K562 (cell line): ENCODE data around the gene GUK1. TPM values are rescaled to one million over a fixed set of nuclear protein-coding genes. Genes with fewer than 3 reads are reported as not detected.

ENCODE experiments used
- ATAC-seq: fragments of 200-7000 bp; cut with Tn5 transposase; 3 replicates; pipeline ENCODE4 v1.9.1; 2020; ENCODE audit warnings: moderate library complexity
- BruUV-seq: library from RNA; stranded (reverse); fragments of 400-500 nt; replicated peaks from 2 replicates; lab custom pipeline; 2021; lab: Mats Ljungman, UMichigan
- CTCF ChIA-PET: fragments of 300-600 bp; formaldehyde crosslinking; extraction: SDS; loops from one replicate; lab custom pipeline; 2021; ENCODE audit warnings: low intra/inter-chr PET ratio; lab: Yijun Ruan, JAX
- POLR2A ChIA-PET: fragments of 300-600, 350-650 bp; sonication (Branson Sonifier 250); formaldehyde crosslinking; extraction: SDS; loops from one replicate; lab custom pipeline; 2021; ENCODE audit warnings: antibody characterized with exemption, inconsistent platforms; lab: Yijun Ruan, JAX
- DNase-seq, 4 experiments: peaks; one replicate each; pipeline versions ENCODE4 v3.0.0 to v3.0.0-alpha.2; 2011 to 2018; ENCODE audit warnings: low spot score in 3 of 4, mixed read lengths in 3 of 4; ENCODE audit errors: extremely low read depth in 1 of 4
- FAIRE-seq: peaks from 2 replicates; lab custom pipeline; 2011; peaks lifted over from hg19 to GRCh38; lab: Jason Lieb, UNC
- H2AFZ ChIP-seq: 2 replicates; pipeline ENCODE4 v1.6.0; 2011; ENCODE audit warnings: low read depth, low read length, control low read depth, inconsistent platforms
- H3K27ac ChIP-seq: fragments of 200-600 bp; 3 replicates; pipeline ENCODE4 v1.8.0; 2011; ENCODE audit warnings: low read depth, mild to moderate bottlenecking, control low read depth, inconsistent platforms, low read length, moderate library complexity, mixed read lengths; ENCODE audit errors: extremely low read depth
- H3K27me3 ChIP-seq, 2 experiments: fragments of 300-600 bp in 1 of 2; 2 replicates in 1 of 2; 3 replicates in 1 of 2; pipeline versions ENCODE4 v1.6.0 to v1.8.0; 2011; ENCODE audit warnings: inconsistent platforms in 2 of 2, low read length in 2 of 2, mild to moderate bottlenecking in 1 of 2, mixed read lengths in 1 of 2, moderate library complexity in 1 of 2; ENCODE audit not compliant: control insufficient read depth in 2 of 2, insufficient read depth in 2 of 2
- H3K36me3 ChIP-seq: fragments of 300-600 bp; 3 replicates; pipeline ENCODE4 v1.8.0; 2011; ENCODE audit warnings: mild to moderate bottlenecking, low read length, inconsistent platforms; ENCODE audit not compliant: control insufficient read depth, insufficient read depth
- H3K4me1 ChIP-seq, 2 experiments: fragments of 200-600 bp in 1 of 2; replicated peaks in 1 of 2; 2 replicates in 1 of 2; 3 replicates in 1 of 2; pipeline versions ENCODE4 v1.5.1 to v1.8.0; 2011; ENCODE audit warnings: inconsistent platforms in 2 of 2, low read length in 2 of 2, mild to moderate bottlenecking in 1 of 2, mixed read lengths in 1 of 2, moderate library complexity in 1 of 2; ENCODE audit not compliant: control insufficient read depth in 2 of 2, insufficient read depth in 2 of 2
- H3K4me2 ChIP-seq: 2 replicates; pipeline ENCODE4 v1.6.1; 2011; ENCODE audit warnings: low read length, control low read depth, inconsistent platforms, mixed read lengths; ENCODE audit not compliant: insufficient read depth
- H3K4me3 ChIP-seq: fragments of 200-600 bp; sonication (generic), shearing (Covaris generic); 2 replicates; pipeline ENCODE4 v1.5.1; 2016; ENCODE audit warnings: control low read depth, inconsistent platforms
- H3K79me2 ChIP-seq: fragments of 200-600 bp; 3 replicates; pipeline ENCODE4 v1.8.0; 2011; ENCODE audit warnings: low read length, inconsistent platforms; ENCODE audit not compliant: control insufficient read depth, insufficient read depth
- H3K9ac ChIP-seq, 2 experiments: 2 replicates each; pipeline versions ENCODE4 v1.6.0 to v1.6.1; 2011; ENCODE audit warnings: low read depth in 2 of 2, low read length in 2 of 2, control low read depth in 1 of 2, inconsistent platforms in 1 of 2, mild to moderate bottlenecking in 1 of 2, mixed read lengths in 1 of 2; ENCODE audit not compliant: insufficient read depth in 1 of 2
- H3K9me1 ChIP-seq: one replicate; pipeline ENCODE4 v1.6.0; 2011; ENCODE audit warnings: inconsistent platforms, mild to moderate bottlenecking, low read length, moderate library complexity; ENCODE audit not compliant: control insufficient read depth, insufficient read depth
- H3K9me3 ChIP-seq: replicated peaks from 2 replicates; pipeline ENCODE4 v1.5.1; 2011; ENCODE audit warnings: low read depth, low read length, inconsistent platforms; ENCODE audit not compliant: control insufficient read depth, insufficient read depth
- H4K20me1 ChIP-seq: replicated peaks from 2 replicates; pipeline ENCODE4 v1.6.1; 2011; ENCODE audit warnings: low read length, inconsistent platforms, mixed read lengths; ENCODE audit not compliant: control insufficient read depth, insufficient read depth
- CC2D1A ChIP-seq: fragments of 450-650 bp; IDR thresholded peaks from 2 replicates; pipeline ENCODE4 v1.6.1; 2017; ENCODE audit warnings: mild to moderate bottlenecking
- DMBX1 ChIP-seq: fragments of 250-450 bp; sonication (Bioruptor Pico); IDR thresholded peaks from 2 replicates; pipeline ENCODE4 v1.8.0; 2022; ENCODE audit warnings: inconsistent platforms, mild to moderate bottlenecking, moderate library complexity, borderline replicate concordance
- ELK1 ChIP-seq: sonication (generic); formaldehyde crosslinking; IDR thresholded peaks from 2 replicates; pipeline ENCODE4 v1.8.1; 2022; ENCODE audit warnings: missing genetic modification reagents
- ETS1 ChIP-seq: conservative IDR thresholded peaks from 2 replicates; pipeline ENCODE4 v1.6.1; 2011; ENCODE audit warnings: low read depth, mild to moderate bottlenecking, low read length; ENCODE audit not compliant: control insufficient read depth
- KLF1 ChIP-seq: fragments of 450-650 bp; IDR thresholded peaks from 2 replicates; pipeline ENCODE4 v1.6.1; 2016; ENCODE audit warnings: missing genetic modification characterization, missing compliant biosample characterization
- RBM39 ChIP-seq: fragments of 200-400 bp; formaldehyde crosslinking; optimal IDR thresholded peaks from 2 replicates; pipeline ENCODE3; 2018; ENCODE audit warnings: low read depth, low read length
- SIN3A ChIP-seq, 2 experiments: fragments of 150-350 bp in 1 of 2; IDR thresholded peaks; 2 replicates each; pipeline ENCODE4 v1.6.1; 2011 to 2016; ENCODE audit warnings: borderline replicate concordance in 2 of 2, low read depth in 2 of 2, low read length in 2 of 2, mild to moderate bottlenecking in 2 of 2, moderate library complexity in 2 of 2; ENCODE audit not compliant: control insufficient read depth in 1 of 2
- THRA ChIP-seq: fragments of 450-650 bp; IDR thresholded peaks from 2 replicates; pipeline ENCODE4 v1.6.1; 2017; ENCODE audit warnings: mild to moderate bottlenecking, moderate library complexity
- ZBTB49 ChIP-seq: sonication (generic); formaldehyde crosslinking; IDR thresholded peaks from 2 replicates; pipeline ENCODE4 v1.8.0; 2022; ENCODE audit warnings: missing genetic modification reagents, mild to moderate bottlenecking, borderline replicate concordance
- ZBTB8A ChIP-seq: fragments of 450-650 bp; IDR thresholded peaks from 2 replicates; pipeline ENCODE4 v1.6.1; 2018; ENCODE audit warnings: mild to moderate bottlenecking, moderate library complexity; ENCODE audit not compliant: partially characterized antibody
- ZNF140 ChIP-seq: fragments of 250-450 bp; sonication (Bioruptor Pico); IDR thresholded peaks from 2 replicates; pipeline ENCODE4 v1.8.0; 2021; ENCODE audit warnings: moderate library complexity, mild to moderate bottlenecking, inconsistent platforms
- ZNF165 ChIP-seq: fragments of 250-450 bp; sonication (Bioruptor Pico); IDR thresholded peaks from 2 replicates; pipeline ENCODE4 v1.4.0; 2020; ENCODE audit warnings: borderline replicate concordance
- ZNF232 ChIP-seq: sonication (generic); formaldehyde crosslinking; IDR thresholded peaks from 2 replicates; pipeline ENCODE4 v1.8.0; 2022; ENCODE audit warnings: mild to moderate bottlenecking, missing genetic modification reagents
- ZNF668 ChIP-seq: fragments of 250-450 bp; sonication (Bioruptor Pico); IDR thresholded peaks from 2 replicates; pipeline ENCODE4 v1.8.0; 2022; ENCODE audit warnings: mild to moderate bottlenecking, inconsistent platforms
- WGBS: fragments of 100-300 bp; shearing (Covaris generic); methylation state at CpG from one replicate; pipeline ENCODE4 v1.1.6; 2016; ENCODE audit warnings: low coverage, mixed read lengths; ENCODE audit not compliant: insufficient coverage; ENCODE audit errors: missing lambda C conversion rate; 5-methylcytosine and 5-hydroxymethylcytosine counted together
- in situ Hi-C: fragments of 300-500 bp; cut with MboI; formaldehyde crosslinking; loops from 4 replicates; pipeline ENCODE4 v1.15.0; 2018; ENCODE audit warnings: inconsistent platforms, mixed read lengths
- intact Hi-C: fragments of 100-400 bp; cut with micrococcal nuclease; formaldehyde crosslinking; loops from 2 replicates; pipeline ENCODE4 v1.14.2; 2022
- polyA plus RNA-seq, 8 experiments: library from polyadenylated mRNA; depleted of rRNA in 4 of 8; stranded (reverse) in 5 of 8; unstranded in 3 of 8; fragments of >200 nt; fragmentation: Nextera tagmentation in 2 of 8; fragmentation: Illumina TruSeq in 1 of 8; extraction: Ambion mirVana in 2 of 8; extraction: Trizol in 1 of 8; gene quantifications; 2 replicates each; pipeline versions ENCODE4 v1.2.1 to v1.2.3, GENCODE V29; 2011 to 2014; ENCODE audit warnings: inconsistent platforms in 1 of 8, missing spikeins in 1 of 8
- total RNA-seq, 7 experiments: library from RNA; depleted of rRNA in 6 of 7; stranded (reverse); fragments of >200 nt in 6 of 7; fragmentation: Illumina TruSeq in 2 of 7; extraction: Trizol in 2 of 7; gene quantifications; 2 replicates each; pipeline versions ENCODE4 v1.2.1 to v1.2.3, GENCODE V29; 2011 to 2021; ENCODE audit warnings: low replicate concordance in 1 of 7

GUK1 gene
- total and polyA plus RNA-seq, 9 of the 15 experiments (the other 6 are each of a cell fraction or from before 2014, with no cell fraction given) = 7.0 to 331 (median 132) TPM

- DNase-seq = peak; percentile 62 to 82 (median 71)
- peak overlapping the region; percentile 82 for H2AFZ ChIP-seq
- H3K9me3 ChIP-seq = no peaks in the 10 kb centered on the region
- H3K27me3 ChIP-seq = no peaks in the 10 kb centered on the region
- H3K36me3 ChIP-seq = no peaks in the 10 kb centered on the region
- H3K9me1 ChIP-seq = peaks cover 12% of the 10 kb centered on the region
- no TSS peak for BruUV-seq
- peak overlapping the region; percentile 93 to 100 for H3K9ac ChIP-seq
- FAIRE-seq = peak; percentile 80
- 18% methylated on average over 18 of the region's 26 CpGs for WGBS
- ATAC-seq = peak; percentile 46
- ChIA-PET POLR2A (interaction anchor here (0.5 to 5.8 kb wide), 14 partner anchors 8 to 326 kb away, joined by 3 to 47 read pairs (median 3); partner anchors contain the start of gene GUK1), CTCF (interaction anchor here (0.6 kb wide), 1 partner anchor 1957 kb away, joined by 3 read pairs; no protein-coding TSS in a partner anchor)
- peaks cover 6% of the 10 kb centered on the region for H4K20me1 ChIP-seq
- H3K4me1 ChIP-seq = peaks cover 18 to 50% of the 10 kb centered on the region in 2 experiments
- peak overlapping the region; percentile 96 for H3K4me2 ChIP-seq
- in situ Hi-C loops = no loop called here
- H3K4me3 ChIP-seq = peak overlapping the region; percentile 78
- intact Hi-C loops = loop anchor here (1.0 kb wide), 2 partner anchors 26 to 35 kb away; partner anchors contain the start of gene GUK1
- H3K27ac ChIP-seq = peak overlapping the region; percentile 99
- peaks cover 10% of the 10 kb centered on the region for H3K79me2 ChIP-seq
- peak; percentile 39 to 84; a peak in 2 of 4 replicates for TF ChIP-seq SIN3A (IDR thresholded peaks at IDR 0.05; ENCODE audit: borderline replicate concordance in 2 of 2, control insufficient read depth in 1 of 2, low read depth in 2 of 2, low read length in 2 of 2)
- no peak for TF ChIP-seq ZNF140 (CRISPR knock-in tag)
- TF ChIP-seq DMBX1 (CRISPR knock-in tag) = no peak
- TF ChIP-seq ZNF165 = 0 out of 2 replicates have a peak, but pooled peaks have one; percentile 18
- no peak for TF ChIP-seq ELK1 (CRISPR knock-in tag)
- TF ChIP-seq ZNF232 = no peak
- peak; percentile 57 for TF ChIP-seq CC2D1A
- no peak for TF ChIP-seq KLF1 (tag)
- no peak for TF ChIP-seq ETS1
- TF ChIP-seq ZBTB8A = no peak
- no peak for TF ChIP-seq RBM39
- no peak for TF ChIP-seq ZBTB49 (CRISPR knock-in tag)
- TF ChIP-seq ZNF668 (CRISPR knock-in tag) = no peak
- TF ChIP-seq THRA = no peak
Measured at GRCh38 chr1:228166170-228166936, 26.3 kb downstream of the GUK1 start.
